IMR-90 (cell line): Measurements from ENCODE around the gene CSTF2T. TPM values are rescaled to one million over a fixed set of nuclear protein-coding genes. Genes with fewer than 3 reads are reported as not detected.

Experiments used
- ATAC-seq: fragments of 200-7000 bp; cut with Tn5 transposase; 2 replicates; pipeline ENCODE4 v1.9.1; 2020; ENCODE audit warnings: low read depth, mild to moderate bottlenecking, moderate library complexity
- BruUV-seq: library from RNA; stranded (reverse); fragments of 400-500 nt; replicated peaks from 2 replicates; lab custom pipeline; 2021; lab: Mats Ljungman, UMichigan
- CTCF ChIA-PET: fragments of 300-600 bp; formaldehyde crosslinking; extraction: SDS; loops from one replicate; lab custom pipeline; 2021; ENCODE audit warnings: antibody characterized with exemption; lab: Yijun Ruan, JAX
- POLR2A ChIA-PET: fragments of 300-600 bp; sonication (Branson Sonifier 250); formaldehyde crosslinking; loops from one replicate; lab custom pipeline; 2022; ENCODE audit warnings: antibody characterized with exemption; ENCODE audit not compliant: unreplicated experiment; lab: Charles Lee
- DNase-seq: peaks from one replicate; pipeline ENCODE4 v3.0.0; 2013
- H2AFZ ChIP-seq: replicated peaks from 2 replicates; pipeline ENCODE3; 2013; ENCODE audit warnings: low read length, mild to moderate bottlenecking; ENCODE audit not compliant: poor library complexity
- H2AK5ac ChIP-seq: 2 replicates; pipeline ENCODE4 v1.6.1; 2013; ENCODE audit warnings: low read depth, low read length, inconsistent platforms
- H2AK9ac ChIP-seq: replicated peaks from 2 replicates; pipeline ENCODE3; 2013; ENCODE audit warnings: mild to moderate bottlenecking, low read depth, low read length, moderate library complexity; ENCODE audit not compliant: poor library complexity
- H2BK120ac ChIP-seq: 2 replicates; pipeline ENCODE4 v1.6.1; 2013; ENCODE audit warnings: low read depth, low read length, inconsistent platforms
- H2BK15ac ChIP-seq: 3 replicates; pipeline ENCODE4 v1.6.1; 2013; ENCODE audit warnings: low read depth, low read length, inconsistent platforms
- H2BK20ac ChIP-seq: 2 replicates; pipeline ENCODE4 v1.6.1; 2013; ENCODE audit warnings: low read depth, mild to moderate bottlenecking, inconsistent platforms, low read length, moderate library complexity
- H2BK5ac ChIP-seq: 2 replicates; pipeline ENCODE4 v1.6.1; 2013; ENCODE audit warnings: mild to moderate bottlenecking, low read depth, low read length, inconsistent platforms; ENCODE audit not compliant: poor library complexity, severe bottlenecking
- H3K14ac ChIP-seq: replicated peaks from 2 replicates; pipeline ENCODE4 v1.6.1; 2013; ENCODE audit warnings: low read depth, low read length, inconsistent platforms
- H3K18ac ChIP-seq: 2 replicates; pipeline ENCODE4 v1.6.1; 2013; ENCODE audit warnings: low read depth, low read length, control low read depth
- H3K23ac ChIP-seq: 2 replicates; pipeline ENCODE4 v1.6.1; 2013; ENCODE audit warnings: low read depth, low read length, inconsistent platforms
- H3K27ac ChIP-seq: 2 replicates; pipeline ENCODE4 v1.5.1; 2013; ENCODE audit warnings: mild to moderate bottlenecking, control low read depth, low read length; ENCODE audit not compliant: insufficient read depth
- H3K27me3 ChIP-seq: 2 replicates; pipeline ENCODE4 v1.6.1; 2013; ENCODE audit warnings: low read length; ENCODE audit not compliant: control insufficient read depth, insufficient read depth
- H3K36me3 ChIP-seq: 2 replicates; pipeline ENCODE4 v1.6.1; 2013; ENCODE audit warnings: low read length, mixed read lengths; ENCODE audit not compliant: control insufficient read depth, insufficient read depth
- H3K4ac ChIP-seq: 2 replicates; pipeline ENCODE4 v1.6.1; 2013; ENCODE audit warnings: low read depth, low read length, inconsistent platforms
- H3K4me1 ChIP-seq: 2 replicates; pipeline ENCODE4 v1.6.1; 2013; ENCODE audit warnings: low read length, mixed read lengths; ENCODE audit not compliant: control insufficient read depth, insufficient read depth
- H3K4me2 ChIP-seq: 2 replicates; pipeline ENCODE4 v1.6.1; 2013; ENCODE audit warnings: low read depth, mild to moderate bottlenecking, control low read depth, low read length, moderate library complexity
- H3K4me3 ChIP-seq: 2 replicates; pipeline ENCODE4 v1.5.1; 2013; ENCODE audit warnings: low read depth, mild to moderate bottlenecking, control low read depth, low read length, moderate library complexity; ENCODE audit not compliant: insufficient read depth
- H3K56ac ChIP-seq: 2 replicates; pipeline ENCODE4 v1.6.1; 2013; ENCODE audit warnings: low read length, inconsistent platforms; ENCODE audit not compliant: insufficient read depth; ENCODE audit errors: extremely low read depth
- H3K79me1 ChIP-seq, 2 experiments: 2 replicates each; pipeline ENCODE4 v1.6.1; 2013; ENCODE audit warnings: low read length in 2 of 2, inconsistent platforms in 1 of 2, low read depth in 1 of 2
- H3K9ac ChIP-seq: 2 replicates; pipeline ENCODE4 v1.6.1; 2013; ENCODE audit warnings: low read depth, low read length, control low read depth
- H3K9me1 ChIP-seq: 2 replicates; pipeline ENCODE4 v1.6.1; 2013; ENCODE audit warnings: low read length, inconsistent platforms; ENCODE audit not compliant: insufficient read depth
- H3K9me3 ChIP-seq: 2 replicates; pipeline ENCODE4 v1.6.1; 2013; ENCODE audit warnings: low read length; ENCODE audit not compliant: control insufficient read depth, insufficient read depth
- H4K20me1 ChIP-seq: 2 replicates; pipeline ENCODE4 v1.6.1; 2013; ENCODE audit warnings: low read length, inconsistent platforms; ENCODE audit not compliant: insufficient read depth
- H4K5ac ChIP-seq: 2 replicates; pipeline ENCODE4 v1.6.1; 2013; ENCODE audit warnings: mild to moderate bottlenecking, low read depth, low read length, control low read depth
- H4K8ac ChIP-seq, 2 experiments: 2 replicates each; pipeline ENCODE4 v1.6.1; 2013; ENCODE audit warnings: low read depth in 2 of 2, low read length in 2 of 2, control low read depth in 1 of 2, inconsistent platforms in 1 of 2
- H4K91ac ChIP-seq: 2 replicates; pipeline ENCODE4 v1.6.1; 2013; ENCODE audit warnings: low read depth, low read length, inconsistent platforms; ENCODE audit not compliant: insufficient read depth
- FOS ChIP-seq: fragments of 150-350 bp; IDR thresholded peaks from 2 replicates; pipeline ENCODE4 v1.6.1; 2016; ENCODE audit warnings: low read depth, low read length
- MXI1 ChIP-seq: IDR thresholded peaks from 2 replicates; pipeline ENCODE4 v1.6.1; 2012; ENCODE audit warnings: low read depth, mild to moderate bottlenecking, low read length, moderate library complexity, borderline replicate concordance
- WGBS, 2 experiments: methylation state at CpG; one replicate each; pipeline versions ENCODE4 v1.1.5 to v1.1.7; 2013; ENCODE audit warnings: missing lambda C conversion rate in 2 of 2; ENCODE audit not compliant: insufficient read length in 1 of 2; ENCODE audit errors: extremely low coverage in 2 of 2; 5-methylcytosine and 5-hydroxymethylcytosine counted together
- dilution Hi-C: fragments of 300-500 bp; cut with HindIII; formaldehyde crosslinking; loops from one replicate; pipeline ENCODE4 v1.14.3; 2018; ENCODE audit warnings: low sequenced_read_pairs; ENCODE audit not compliant: unreplicated experiment
- in situ Hi-C: fragments of 300-500 bp; cut with MboI; formaldehyde crosslinking; loops from 3 replicates; pipeline ENCODE4 v1.14.3; 2019; ENCODE audit warnings: low sequenced_read_pairs, inconsistent platforms, mixed read lengths
- intact Hi-C: fragments of 100-400 bp; cut with micrococcal nuclease; formaldehyde crosslinking; loops from 2 replicates; pipeline ENCODE4 v1.10.0; 2022
- polyA plus RNA-seq, 3 experiments: library from polyadenylated mRNA; depleted of rRNA; stranded (reverse); fragments of >200 nt; gene quantifications; 2 replicates each; pipeline ENCODE4 v1.2.3, GENCODE V29; 2012; ENCODE audit warnings: low replicate concordance in 1 of 3
- total RNA-seq: library from RNA; depleted of rRNA; stranded (reverse); fragments of >200 nt; gene quantifications from 2 replicates; pipeline ENCODE4 v1.2.3, GENCODE V29; 2012

Gene CSTF2T
- total and polyA plus RNA-seq, 2 of the 4 experiments (the other 2 are of a cell fraction), result 7.2 to 18.6 TPM

GRCh38 chr10:51649064-51649463 is 50.3 kb downstream of the CSTF2T start:
- dilution Hi-C loops (no loop called here), in situ Hi-C loops (no loop called here), intact Hi-C loops (no loop called here)
- H3K9ac ChIP-seq, result no peak overlapping the region
- no peak overlapping the region for H2AK9ac ChIP-seq
- H3K27me3 ChIP-seq, result no peaks in the 10 kb centered on the region
- no peak overlapping the region for H2BK15ac ChIP-seq
- H3K56ac ChIP-seq, result no peak overlapping the region
- H3K4me2 ChIP-seq, result peak overlapping the region; percentile 80; the same call in 1 of the 2 replicates
- CTCF ChIA-PET, result no interaction called here
- H4K20me1 ChIP-seq, result no peaks in the 10 kb centered on the region
- H3K27ac ChIP-seq, result no peak overlapping the region
- H3K4ac ChIP-seq, result no peak overlapping the region
- no peak overlapping the region for H2BK20ac ChIP-seq
- no peak overlapping the region for H3K18ac ChIP-seq
- H4K5ac ChIP-seq, result no peak overlapping the region
- H3K9me3 ChIP-seq, result no peaks in the 10 kb centered on the region
- no peaks in the 10 kb centered on the region for H3K9me1 ChIP-seq
- no peaks in the 10 kb centered on the region for H3K36me3 ChIP-seq
- no CpG with 5 or more reads among the region's 3 CpGs for WGBS, 2 experiments
- H3K23ac ChIP-seq, result no peak overlapping the region
- no peak overlapping the region for H4K8ac ChIP-seq
- no peak overlapping the region for H3K4me3 ChIP-seq
- DNase-seq (peak; percentile 59), ATAC-seq (peak; percentile 66)
- no peak overlapping the region for H2AK5ac ChIP-seq
- H2BK120ac ChIP-seq, result no peak overlapping the region
- H4K91ac ChIP-seq, result no peak overlapping the region
- no peak overlapping the region for H3K14ac ChIP-seq
- TF ChIP-seq MXI1 (no peak), FOS (peak; percentile 51; the same call in 1 of the 2 replicates)
- POLR2A ChIA-PET, result interaction anchor here (0.5 kb wide), 1 partner anchor 666 kb away, joined by 4 read pairs; no protein-coding TSS in a partner anchor
- no TSS peak for BruUV-seq
- H3K4me1 ChIP-seq, result peaks cover 5% of the 10 kb centered on the region
- no peak overlapping the region for H2AFZ ChIP-seq
- H3K79me1 ChIP-seq, result peaks cover 0 to 4% of the 10 kb centered on the region in 2 experiments; a peak in 2 of 4 replicates
- no peak overlapping the region for H2BK5ac ChIP-seq
